SKM-1 treated with dmso at 0.1 percent for 144 hours (cell line): ENCODE results near the gene MAN2A2.
"Not testable (repeated sequence)": the region's sequence is repeated elsewhere in the genome, so short reads cannot be mapped to it uniquely, and the experiment has no call there.

Source experiments
- DNase-seq: peaks from one replicate; lab custom pipeline; 2025; ENCODE audit not compliant: unreplicated experiment; lab: John Stamatoyannopoulos, UW

MAN2A2 gene

GRCh38 chr15:90871139-90871715 lies 31.9 kb upstream of the MAN2A2 start:
- no peak for DNase-seq

DNA sequence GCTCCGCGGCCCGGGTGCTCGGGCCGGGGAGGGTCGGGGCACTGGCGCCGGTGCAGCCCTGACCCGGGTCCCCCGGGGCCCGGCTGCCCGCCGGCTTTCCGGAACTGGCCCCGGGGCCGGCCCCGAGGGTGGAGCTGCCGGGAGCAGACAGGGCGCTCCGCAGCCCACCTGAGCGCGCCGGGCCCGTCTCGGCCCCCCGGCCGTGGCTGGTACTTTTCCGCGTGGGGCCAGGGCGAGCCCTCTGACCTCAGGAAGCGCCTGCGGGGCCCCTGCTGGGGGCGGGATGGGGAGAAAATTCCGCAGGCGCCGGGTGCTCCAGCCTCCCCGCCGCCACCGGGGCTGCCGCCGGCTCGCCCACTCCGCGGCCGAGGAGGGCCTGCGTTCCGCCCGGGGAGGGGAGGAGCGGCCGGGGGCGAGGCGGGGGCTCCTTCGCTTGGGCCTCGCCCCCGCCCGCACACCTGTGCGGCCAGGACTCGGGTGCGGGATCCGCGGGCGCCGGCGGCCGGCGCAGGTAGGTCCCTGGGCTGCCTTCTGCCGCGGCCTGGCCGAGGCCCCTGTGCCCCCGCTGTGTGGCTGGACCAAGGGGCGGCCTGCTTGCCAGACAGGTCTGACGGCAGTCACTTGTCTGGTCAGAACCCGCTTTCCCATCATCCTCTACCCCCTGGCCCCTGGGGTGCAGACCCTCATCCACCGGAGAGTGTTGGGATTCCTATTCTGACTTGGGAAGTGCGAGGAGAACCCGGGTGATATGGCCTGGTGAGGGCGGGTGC lies 31.2 kb upstream of the MAN2A2 start:
- no peak for DNase-seq

GRCh38 chr15:90872486-90873184 lies 30.5 kb upstream of the MAN2A2 start:
- no peak for DNase-seq

- DNase-seq: no peak
Observed at GRCh38 chr15:90873488-90873997, 29.6 kb upstream of the MAN2A2 start.

GRCh38 chr15:90873998-90874605 lies 29.0 kb upstream of the MAN2A2 start:
- no peak for DNase-seq

DNA sequence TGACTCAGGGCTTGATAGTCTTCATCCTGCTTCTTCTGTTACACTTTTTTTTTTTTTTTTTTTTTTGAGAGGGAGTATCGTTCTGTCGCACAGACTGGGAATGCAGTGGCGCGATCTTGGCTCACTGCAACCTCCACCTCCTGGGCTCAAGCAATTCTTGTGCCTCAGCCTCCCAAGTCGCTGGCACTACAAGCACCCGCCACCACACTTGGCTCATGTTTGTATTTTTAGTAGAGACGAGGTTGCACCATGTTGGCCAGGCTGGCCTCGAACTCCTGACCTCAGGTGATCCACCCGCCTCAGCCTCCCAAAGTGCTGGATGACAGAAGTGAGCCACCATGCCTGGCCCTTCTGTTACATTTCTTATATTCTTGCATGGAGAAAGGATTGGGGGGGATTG lies 28.1 kb upstream of the MAN2A2 start:
- DNase-seq: not testable (repeated sequence)

DNA sequence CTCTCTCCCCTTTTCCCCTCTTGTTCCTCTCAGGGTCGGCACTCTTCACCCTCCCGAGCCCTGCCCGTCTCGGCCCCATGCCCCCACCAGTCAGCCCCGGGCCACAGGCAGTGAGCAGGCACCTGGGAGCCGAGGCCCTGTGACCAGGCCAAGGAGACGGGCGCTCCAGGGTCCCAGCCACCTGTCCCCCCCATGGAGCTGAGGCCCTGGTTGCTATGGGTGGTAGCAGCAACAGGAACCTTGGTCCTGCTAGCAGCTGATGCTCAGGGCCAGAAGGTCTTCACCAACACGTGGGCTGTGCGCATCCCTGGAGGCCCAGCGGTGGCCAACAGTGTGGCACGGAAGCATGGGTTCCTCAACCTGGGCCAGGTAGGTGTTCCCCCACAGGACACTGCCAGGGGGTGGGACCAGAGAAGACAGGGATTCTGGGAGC lies 27.5 kb upstream of the MAN2A2 start:
- DNase-seq: no peak

GRCh38 chr15:90876046-90876445 lies 27.1 kb upstream of the MAN2A2 start:
- DNase-seq: no peak

GRCh38 chr15:90876512-90877170 lies 26.5 kb upstream of the MAN2A2 start:
- no peak for DNase-seq

DNA sequence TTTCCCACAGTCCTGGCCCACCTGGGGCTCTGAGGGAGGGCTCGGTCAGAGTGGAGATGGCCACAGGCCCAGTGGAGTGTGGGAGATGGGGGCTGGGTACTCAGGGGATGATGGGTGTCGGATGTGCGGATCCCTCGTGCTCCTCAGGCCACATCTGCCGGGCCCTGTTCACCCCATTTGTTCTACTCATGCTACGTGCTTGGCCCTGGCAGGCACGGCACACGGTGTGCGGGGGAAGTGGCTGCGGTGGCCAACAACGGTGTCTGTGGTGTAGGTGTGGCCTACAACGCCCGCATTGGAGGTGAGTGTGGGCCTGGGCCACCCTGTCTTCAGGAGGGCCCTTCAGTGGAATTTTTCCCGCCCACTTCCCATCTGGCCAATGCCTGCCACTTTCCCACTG lies 25.8 kb upstream of the MAN2A2 start:
- no peak for DNase-seq

- DNase-seq: no peak
Observed at GRCh38 chr15:90877996-90878395, 25.1 kb upstream of the MAN2A2 start.

- DNase-seq: no peak
Observed at GRCh38 chr15:90878660-90879059, 24.4 kb upstream of the MAN2A2 start.

DNA sequence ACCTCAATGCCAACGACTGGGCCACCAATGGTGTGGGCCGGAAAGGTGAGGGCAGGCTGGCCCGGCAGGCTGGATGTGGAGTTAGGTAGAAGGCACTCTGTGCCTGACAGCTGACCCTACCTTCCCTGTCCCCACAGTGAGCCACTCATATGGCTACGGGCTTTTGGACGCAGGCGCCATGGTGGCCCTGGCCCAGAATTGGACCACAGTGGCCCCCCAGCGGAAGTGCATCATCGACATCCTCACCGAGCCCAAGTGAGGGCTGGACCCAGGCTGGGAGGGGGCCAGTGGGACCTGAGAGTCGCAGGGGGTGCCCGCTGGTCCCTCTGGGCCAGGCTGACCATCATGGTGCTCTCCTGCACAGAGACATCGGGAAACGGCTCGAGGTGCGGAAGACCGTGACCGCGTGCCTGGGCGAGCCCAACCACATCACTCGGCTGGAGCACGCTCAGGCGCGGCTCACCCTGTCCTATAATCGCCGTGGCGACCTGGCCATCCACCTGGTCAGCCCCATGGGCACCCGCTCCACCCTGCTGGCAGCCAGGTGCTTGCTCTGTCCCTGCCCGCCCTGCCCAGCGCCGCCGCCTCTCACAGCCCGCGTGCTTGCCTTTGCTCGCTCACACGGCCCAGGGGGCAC lies 23.3 kb upstream of the MAN2A2 start:
- no peak for DNase-seq

DNA sequence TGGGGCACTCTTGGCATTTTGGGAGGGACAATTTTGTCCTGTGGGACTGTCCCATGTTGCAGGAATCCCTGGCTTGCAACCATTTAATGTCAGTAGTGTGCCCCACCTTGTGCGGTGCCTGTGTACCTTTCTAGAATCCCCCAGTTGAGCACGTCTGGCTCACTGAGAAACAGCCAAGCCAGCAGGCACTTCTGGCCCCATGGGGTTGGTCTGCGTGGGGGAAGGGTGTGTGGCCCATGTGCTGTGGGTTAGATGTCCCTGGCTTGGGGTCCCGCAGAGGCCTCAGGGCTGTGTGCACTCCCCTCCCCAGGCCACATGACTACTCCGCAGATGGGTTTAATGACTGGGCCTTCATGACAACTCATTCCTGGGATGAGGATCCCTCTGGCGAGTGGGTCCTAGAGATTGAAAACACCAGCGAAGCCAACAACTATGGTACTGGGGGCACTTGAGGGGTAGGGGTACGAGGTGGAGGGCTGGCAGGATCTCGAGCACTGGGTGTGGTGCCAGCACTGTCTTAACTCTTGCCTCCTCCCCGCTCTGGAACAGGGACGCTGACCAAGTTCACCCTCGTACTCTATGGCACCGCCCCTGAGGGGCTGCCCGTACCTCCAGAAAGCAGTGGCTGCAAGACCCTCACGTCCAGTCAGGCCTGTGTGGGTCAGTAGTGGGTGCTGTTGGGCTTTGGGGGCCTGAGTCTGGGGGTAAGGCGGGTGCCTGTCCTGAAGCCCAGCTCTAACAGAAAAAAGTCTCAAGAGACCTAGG lies 22.5 kb upstream of the MAN2A2 start:
- DNase-seq: no peak

DNA sequence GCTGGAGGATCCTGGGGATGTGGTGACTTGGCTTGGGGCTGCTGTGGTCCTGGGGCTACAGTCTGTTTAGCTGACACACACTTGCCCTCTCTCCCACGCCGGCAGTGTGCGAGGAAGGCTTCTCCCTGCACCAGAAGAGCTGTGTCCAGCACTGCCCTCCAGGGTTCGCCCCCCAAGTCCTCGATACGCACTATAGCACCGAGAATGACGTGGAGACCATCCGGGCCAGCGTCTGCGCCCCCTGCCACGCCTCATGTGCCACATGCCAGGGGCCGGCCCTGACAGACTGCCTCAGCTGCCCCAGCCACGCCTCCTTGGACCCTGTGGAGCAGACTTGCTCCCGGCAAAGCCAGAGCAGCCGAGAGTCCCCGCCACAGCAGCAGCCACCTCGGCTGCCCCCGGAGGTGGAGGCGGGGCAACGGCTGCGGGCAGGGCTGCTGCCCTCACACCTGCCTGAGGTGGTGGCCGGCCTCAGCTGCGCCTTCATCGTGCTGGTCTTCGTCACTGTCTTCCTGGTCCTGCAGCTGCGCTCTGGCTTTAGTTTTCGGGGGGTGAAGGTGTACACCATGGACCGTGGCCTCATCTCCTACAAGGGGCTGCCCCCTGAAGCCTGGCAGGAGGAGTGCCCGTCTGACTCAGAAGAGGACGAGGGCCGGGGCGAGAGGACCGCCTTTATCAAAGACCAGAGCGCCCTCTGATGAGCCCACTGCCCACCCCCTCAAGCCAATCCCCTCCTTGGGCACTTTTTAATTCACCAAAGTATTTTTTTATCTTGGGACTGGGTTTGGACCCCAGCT lies 21.7 kb upstream of the MAN2A2 start:
- no peak for DNase-seq

- no peak for DNase-seq
Observed at GRCh38 chr15:90881978-90882721, 21.0 kb upstream of the MAN2A2 start.

GRCh38 chr15:90882781-90883525 lies 20.1 kb upstream of the MAN2A2 start:
- no peak for DNase-seq

- no peak for DNase-seq
Observed at GRCh38 chr15:90883526-90883975, 19.6 kb upstream of the MAN2A2 start.
